Vagina (tissue), 2 donors: Measurements from ENCODE around the gene SOD2.

ENCODE experiments used
- POLR2A ChIP-seq, 2 donors: fragments of 450-650 bp; IDR thresholded peaks; one replicate each; pipeline ENCODE4 v1.6.1; 2017; ENCODE audit warnings: antibody characterized with exemption in 2 of 2, mild to moderate bottlenecking in 2 of 2, moderate library complexity in 2 of 2
- TF ChIP-seq, protein P1 (sequence below), 3 experiments: fragments of 450-650 bp in 2 of 3; fragments of 200-600 bp in 1 of 3; sonication (generic) in 1 of 3; IDR thresholded peaks; one replicate each; pipeline ENCODE4 v1.5.1; 2017 to 2019; ENCODE audit warnings: antibody characterized with exemption in 3 of 3, mild to moderate bottlenecking in 2 of 3, moderate library complexity in 2 of 3

DNA sequence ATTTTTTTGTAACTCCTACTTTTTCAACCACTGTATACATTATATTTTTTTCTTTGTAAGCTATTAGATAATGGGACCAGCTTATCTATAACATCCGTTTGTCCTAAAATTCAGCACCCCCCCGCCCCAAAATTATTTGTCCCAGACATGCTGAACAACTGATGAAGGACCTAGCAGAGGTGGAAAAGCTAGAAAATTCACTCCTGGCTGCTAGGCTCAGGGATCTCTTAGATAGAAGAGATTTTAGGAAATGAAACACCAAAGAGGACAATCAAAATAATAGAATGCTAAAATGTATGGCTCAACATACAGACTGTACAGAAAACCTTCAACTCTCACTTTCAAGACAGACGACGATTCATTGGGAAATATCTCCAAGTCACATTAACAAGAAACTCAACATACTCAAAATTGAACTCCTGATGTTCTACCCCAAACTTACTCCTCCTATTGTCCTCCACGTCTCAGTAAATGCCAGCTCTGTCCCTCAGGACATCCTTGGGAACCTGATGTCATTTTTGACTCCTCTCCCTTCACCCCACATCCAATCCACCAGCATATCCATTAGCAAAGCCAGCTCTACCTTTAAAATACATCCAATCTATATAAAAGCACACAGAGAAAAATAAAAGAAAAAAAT, 4.7 kb downstream of the SOD2 start:
- TF ChIP-seq, protein P1, sequence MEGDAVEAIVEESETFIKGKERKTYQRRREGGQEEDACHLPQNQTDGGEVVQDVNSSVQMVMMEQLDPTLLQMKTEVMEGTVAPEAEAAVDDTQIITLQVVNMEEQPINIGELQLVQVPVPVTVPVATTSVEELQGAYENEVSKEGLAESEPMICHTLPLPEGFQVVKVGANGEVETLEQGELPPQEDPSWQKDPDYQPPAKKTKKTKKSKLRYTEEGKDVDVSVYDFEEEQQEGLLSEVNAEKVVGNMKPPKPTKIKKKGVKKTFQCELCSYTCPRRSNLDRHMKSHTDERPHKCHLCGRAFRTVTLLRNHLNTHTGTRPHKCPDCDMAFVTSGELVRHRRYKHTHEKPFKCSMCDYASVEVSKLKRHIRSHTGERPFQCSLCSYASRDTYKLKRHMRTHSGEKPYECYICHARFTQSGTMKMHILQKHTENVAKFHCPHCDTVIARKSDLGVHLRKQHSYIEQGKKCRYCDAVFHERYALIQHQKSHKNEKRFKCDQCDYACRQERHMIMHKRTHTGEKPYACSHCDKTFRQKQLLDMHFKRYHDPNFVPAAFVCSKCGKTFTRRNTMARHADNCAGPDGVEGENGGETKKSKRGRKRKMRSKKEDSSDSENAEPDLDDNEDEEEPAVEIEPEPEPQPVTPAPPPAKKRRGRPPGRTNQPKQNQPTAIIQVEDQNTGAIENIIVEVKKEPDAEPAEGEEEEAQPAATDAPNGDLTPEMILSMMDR (IDR thresholded peaks at IDR 0.05), result no peak
- TF ChIP-seq POLR2A (IDR thresholded peaks at IDR 0.05), result no peak
